KOPT-K1 (cell line): Measurements from ENCODE around the gene OTOP3.

ENCODE experiments used
- H3K27ac ChIP-seq: fragments of 200-600 bp; sonication (generic); 2 replicates; pipeline ENCODE4 v1.5.1; 2016; ENCODE audit warnings: antibody characterized with exemption, mild to moderate bottlenecking, low read depth, low read length; ENCODE audit not compliant: poor library complexity, severe bottlenecking
- H3K36me3 ChIP-seq: fragments of 200-600 bp; sonication (generic); 2 replicates; pipeline ENCODE4 v1.5.1; 2017; ENCODE audit warnings: antibody characterized with exemption, mild to moderate bottlenecking, low read length, moderate library complexity; ENCODE audit not compliant: insufficient read depth
- H3K9me3 ChIP-seq: fragments of 200-600 bp; sonication (generic); 2 replicates; pipeline ENCODE4 v1.5.1; 2017; ENCODE audit warnings: antibody characterized with exemption, low read length, mild to moderate bottlenecking; ENCODE audit not compliant: insufficient read depth, poor library complexity, severe bottlenecking

Gene OTOP3

GRCh38 chr17:74995847-74996246, 60.1 kb downstream of the OTOP3 start:
- no peak overlapping the region for H3K27ac ChIP-seq
- no peaks in the 10 kb centered on the region for H3K36me3 ChIP-seq
- H3K9me3 ChIP-seq, result no peaks in the 10 kb centered on the region

GRCh38 chr17:74998783-74999182, 63.1 kb downstream of the OTOP3 start:
- Histone ChIP-seq H3K36me3 (no peaks in the 10 kb centered on the region), H3K9me3 (no peaks in the 10 kb centered on the region), H3K27ac (no peak overlapping the region)

GRCh38 chr17:74999523-74999922, 63.8 kb downstream of the OTOP3 start:
- H3K27ac ChIP-seq, result no peak overlapping the region
- H3K36me3 ChIP-seq, result no peaks in the 10 kb centered on the region
- no peaks in the 10 kb centered on the region for H3K9me3 ChIP-seq
